Superior temporal gyrus (tissue), 1 donor: ENCODE measurements around the gene FSHR.
A peak's percentile ranks its signal among the peaks of the same experiment; 100 is the strongest.

ENCODE experiments used
- DNase-seq: peaks from one replicate; pipeline ENCODE4 v3.0.0-alpha.2; 2016; ENCODE audit errors: extremely low spot score

Gene FSHR

GRCh38 chr2:49111456-49111855 is 42.9 kb downstream of the FSHR start:
- DNase-seq: no peak

- DNase-seq: no peak
Measured at GRCh38 chr2:49111006-49111405, 43.3 kb downstream of the FSHR start.

- DNase-seq: no peak
Measured at GRCh38 chr2:49110571-49110970, 43.7 kb downstream of the FSHR start.

- DNase-seq: no peak
Measured at GRCh38 chr2:49108851-49109250, 45.5 kb downstream of the FSHR start.

GRCh38 chr2:49108436-49108835 is 45.9 kb downstream of the FSHR start:
- DNase-seq: no peak

- DNase-seq: no peak
Measured at GRCh38 chr2:49105506-49105905, 48.8 kb downstream of the FSHR start.

GRCh38 chr2:49102146-49102545 is 52.2 kb downstream of the FSHR start:
- DNase-seq: no peak

GRCh38 chr2:49080681-49081080 is 73.6 kb downstream of the FSHR start:
- DNase-seq: no peak

GRCh38 chr2:49070716-49071115 is 83.6 kb downstream of the FSHR start:
- DNase-seq: no peak

- no peak for DNase-seq
Measured at GRCh38 chr2:49069829-49070228, 84.5 kb downstream of the FSHR start.

- DNase-seq: no peak
Measured at GRCh38 chr2:49068613-49069012, 85.7 kb downstream of the FSHR start.

- DNase-seq: no peak
Measured at GRCh38 chr2:49067971-49068370, 86.3 kb downstream of the FSHR start.

GRCh38 chr2:49053156-49053555 is 101.2 kb downstream of the FSHR start:
- no peak for DNase-seq

GRCh38 chr2:49050265-49050664 is 104.0 kb downstream of the FSHR start:
- DNase-seq: no peak

GRCh38 chr2:49049161-49049560 is 105.2 kb downstream of the FSHR start:
- DNase-seq: no peak

- DNase-seq: peak; percentile 24
Measured at GRCh38 chr2:49045083-49045482, 109.2 kb downstream of the FSHR start.

GRCh38 chr2:49044350-49045079 is 109.8 kb downstream of the FSHR start:
- no peak for DNase-seq

- DNase-seq: no peak
Measured at GRCh38 chr2:49043405-49043982, 110.8 kb downstream of the FSHR start.

- no peak for DNase-seq
Measured at GRCh38 chr2:49042488-49042887, 111.8 kb downstream of the FSHR start.

GRCh38 chr2:49041061-49041460 is 113.3 kb downstream of the FSHR start:
- DNase-seq: no peak

GRCh38 chr2:49037197-49037596 is 117.1 kb downstream of the FSHR start:
- no peak for DNase-seq

GRCh38 chr2:49035481-49035880 is 118.8 kb downstream of the FSHR start:
- DNase-seq: no peak

- DNase-seq: no peak
Measured at GRCh38 chr2:49033394-49034185, 120.7 kb downstream of the FSHR start.
